ENCODE results near the gene SSPN.

Gene SSPN

GRCh38 chr12:26195250-26195640, at the start of gene SSPN:
Gene SSPN (plus strand): TSS chr12:26195573. CDS start chr12:26195673, 100 bp downstream.
- peak; percentile 64 for DNase-seq (ENCODE audit: low spot score)

GRCh38 chr12:26148291-26148690, 47.1 kb upstream of the SSPN start:
- no peak for DNase-seq (ENCODE audit: low spot score)

GRCh38 chr12:26149968-26150500, 45.3 kb upstream of the SSPN start:
- no peak for DNase-seq (ENCODE audit: low spot score)

GRCh38 chr12:26150736-26151450, 44.5 kb upstream of the SSPN start:
- DNase-seq (ENCODE audit: low spot score): no peak

- DNase-seq (ENCODE audit: low spot score): no peak
Measured at GRCh38 chr12:26152507-26153102, 42.8 kb upstream of the SSPN start.

GRCh38 chr12:26153421-26154154, 41.8 kb upstream of the SSPN start:
- no peak for DNase-seq (ENCODE audit: low spot score)

GRCh38 chr12:26156201-26156871, 39.0 kb upstream of the SSPN start:
- no peak for DNase-seq (ENCODE audit: low spot score)

- no peak for DNase-seq (ENCODE audit: low spot score)
Measured at GRCh38 chr12:26157001-26157400, 38.4 kb upstream of the SSPN start.

GRCh38 chr12:26158078-26158764, 37.2 kb upstream of the SSPN start:
- no peak for DNase-seq (ENCODE audit: low spot score)

- DNase-seq (ENCODE audit: low spot score): no peak
Measured at GRCh38 chr12:26162174-26162573, 33.2 kb upstream of the SSPN start.

GRCh38 chr12:26162905-26163304, 32.5 kb upstream of the SSPN start:
- DNase-seq (ENCODE audit: low spot score): no peak

- no peak for DNase-seq (ENCODE audit: low spot score)
Measured at GRCh38 chr12:26164118-26164517, 31.3 kb upstream of the SSPN start.

GRCh38 chr12:26172013-26172412, 23.4 kb upstream of the SSPN start:
- DNase-seq (ENCODE audit: low spot score): no peak

GRCh38 chr12:26172539-26172938, 22.8 kb upstream of the SSPN start:
- DNase-seq (ENCODE audit: low spot score): no peak

- no peak for DNase-seq (ENCODE audit: low spot score)
Measured at GRCh38 chr12:26172946-26173552, 22.3 kb upstream of the SSPN start.

GRCh38 chr12:26176725-26177124, 18.6 kb upstream of the SSPN start:
- no peak for DNase-seq (ENCODE audit: low spot score)

- no peak for DNase-seq (ENCODE audit: low spot score)
Measured at GRCh38 chr12:26177283-26177682, 18.1 kb upstream of the SSPN start.

- no peak for DNase-seq (ENCODE audit: low spot score)
Measured at GRCh38 chr12:26179826-26180225, 15.5 kb upstream of the SSPN start.

- no peak for DNase-seq (ENCODE audit: low spot score)
Measured at GRCh38 chr12:26182377-26182776, 13.0 kb upstream of the SSPN start.

GRCh38 chr12:26185532-26186320, 9.6 kb upstream of the SSPN start:
- DNase-seq (ENCODE audit: low spot score): no peak

Measured in cerebellar cortex (tissue), 1 donor.